ENCODE measurements around the gene KAT6B. TPM values are rescaled to one million over a fixed set of nuclear protein-coding genes. Genes with fewer than 3 reads are reported as not detected.
A peak's percentile ranks its signal among the peaks of the same experiment; 100 is the strongest.
"Not testable (repeated sequence)": the region's sequence is repeated elsewhere in the genome, so short reads cannot be mapped to it uniquely, and the experiment has no call there.

KAT6B gene
- total RNA-seq, 1 donor, result 26.3 TPM

GRCh38 chr10:75050149-75050919 is 223.9 kb downstream of the KAT6B start:
- DNase-seq (ENCODE audit: low read depth), result no peak
- TF ChIP-seq CTCF (IDR thresholded peaks at IDR 0.05; ENCODE audit: insufficient read depth, low read depth, low read length), result no peak
- H3K4me3 ChIP-seq (ENCODE audit: low read depth, low read length), result no peak overlapping the region

GRCh38 chr10:75051308-75051707 is 224.9 kb downstream of the KAT6B start:
- no peak for TF ChIP-seq CTCF (IDR thresholded peaks at IDR 0.05; ENCODE audit: insufficient read depth, low read depth, low read length)
- H3K4me3 ChIP-seq (ENCODE audit: low read depth, low read length), result no peak overlapping the region
- DNase-seq (ENCODE audit: low read depth), result no peak

- not testable (repeated sequence) for DNase-seq (ENCODE audit: low read depth); H3K4me3 ChIP-seq (ENCODE audit: low read depth, low read length)
Observed at GRCh38 chr10:75055896-75056406, 229.6 kb downstream of the KAT6B start.

- H3K4me3 ChIP-seq (ENCODE audit: low read depth, low read length), result peak overlapping the region; percentile 21
- no peak for TF ChIP-seq CTCF (IDR thresholded peaks at IDR 0.05; ENCODE audit: insufficient read depth, low read depth, low read length)
- no peak for DNase-seq (ENCODE audit: low read depth)
Observed at GRCh38 chr10:75057680-75058079, 231.3 kb downstream of the KAT6B start.

GRCh38 chr10:75058161-75058560 is 231.8 kb downstream of the KAT6B start:
- no peak for DNase-seq (ENCODE audit: low read depth)
- no peak overlapping the region for H3K4me3 ChIP-seq (ENCODE audit: low read depth, low read length)
- TF ChIP-seq CTCF (IDR thresholded peaks at IDR 0.05; ENCODE audit: insufficient read depth, low read depth, low read length), result no peak

GRCh38 chr10:75061709-75062505 is 235.5 kb downstream of the KAT6B start:
- TF ChIP-seq CTCF (IDR thresholded peaks at IDR 0.05; ENCODE audit: insufficient read depth, low read depth, low read length), result no peak
- no peak for DNase-seq (ENCODE audit: low read depth)
- no peak overlapping the region for H3K4me3 ChIP-seq (ENCODE audit: low read depth, low read length)
